Stimulated activated CD4-positive, alpha-beta T cell treated with anti-CD3 and anti-CD28 coated beads, Interleukin-4, amount 100 ng/mL, for 24 hours (primary cell): ENCODE results near the gene RABGAP1L.

ENCODE experiments used
- DNase-seq: peaks from one replicate; pipeline ENCODE4 v3.0.0-alpha.2; 2020

The RABGAP1L gene

DNA sequence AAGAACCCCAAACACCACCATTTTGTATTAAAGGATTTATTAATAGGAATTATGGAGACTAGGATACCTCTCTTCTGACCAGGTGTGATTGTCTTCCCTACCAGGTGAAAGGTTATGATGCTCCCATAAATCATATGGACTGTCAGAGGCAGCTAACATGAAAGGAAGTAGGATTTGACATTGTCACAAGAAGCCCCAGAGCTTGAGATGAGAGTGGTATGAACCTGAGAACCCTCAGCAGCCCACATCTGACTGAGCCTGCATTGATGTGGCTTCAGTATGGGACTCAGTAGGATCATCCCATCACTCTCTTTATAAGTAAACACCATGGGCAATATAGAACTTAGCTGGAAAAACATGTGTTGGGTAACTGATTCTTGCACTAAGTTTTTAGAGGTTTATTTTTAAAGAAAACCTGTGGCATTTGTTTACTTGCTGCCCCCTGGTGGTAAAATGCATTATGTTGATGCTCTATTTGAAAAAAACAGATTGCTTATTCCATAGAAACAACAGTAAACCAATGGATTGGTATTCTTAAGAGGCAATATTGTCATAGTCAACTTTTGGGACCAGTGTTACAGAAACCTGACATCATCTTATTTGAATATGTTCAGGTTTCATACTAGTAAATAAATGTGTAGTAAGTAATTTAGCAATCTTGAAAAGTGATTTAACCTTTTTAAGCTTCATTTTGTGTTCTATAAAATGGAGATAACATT, 823.8 kb downstream of the RABGAP1L start:
- DNase-seq: peak; percentile 59

DNA sequence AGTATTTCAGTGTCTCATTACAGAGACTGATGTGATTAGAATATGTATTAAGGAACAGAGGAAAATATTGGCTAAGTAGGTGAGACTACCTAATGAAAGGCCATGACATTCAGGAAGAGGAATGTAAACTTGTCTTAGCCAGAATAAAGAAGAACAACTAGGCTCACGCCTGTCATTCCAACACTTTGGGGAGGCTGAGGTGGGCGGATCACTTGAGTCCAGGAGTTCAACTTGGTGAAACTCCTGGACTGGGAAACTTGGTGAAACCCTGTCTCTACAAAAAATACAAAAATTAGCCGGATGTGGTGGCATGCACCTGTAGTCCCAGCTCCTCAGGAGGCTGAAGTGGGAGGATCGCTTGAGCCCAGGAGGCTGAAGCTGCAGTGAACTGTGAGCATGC, 825.6 kb downstream of the RABGAP1L start:
- no peak for DNase-seq

DNA sequence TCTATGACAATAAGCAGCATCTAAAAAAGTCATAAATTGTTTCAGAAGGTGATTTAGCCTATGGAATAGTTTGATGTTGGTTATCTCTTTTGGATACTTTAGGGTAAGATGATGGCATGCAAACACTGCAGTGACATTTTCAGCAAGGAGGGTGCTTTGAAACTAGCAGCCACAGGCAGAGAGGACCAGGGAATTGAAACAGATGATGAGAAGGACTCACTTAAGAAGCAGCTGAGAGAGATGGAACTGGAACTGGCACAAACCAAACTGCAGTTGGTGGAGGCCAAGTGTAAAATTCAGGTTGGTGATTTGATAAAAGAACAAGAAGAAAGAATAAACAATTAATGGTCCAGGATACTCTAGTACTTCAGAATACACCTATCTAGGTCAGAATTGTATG, 829.2 kb downstream of the RABGAP1L start:
- DNase-seq: no peak

DNA sequence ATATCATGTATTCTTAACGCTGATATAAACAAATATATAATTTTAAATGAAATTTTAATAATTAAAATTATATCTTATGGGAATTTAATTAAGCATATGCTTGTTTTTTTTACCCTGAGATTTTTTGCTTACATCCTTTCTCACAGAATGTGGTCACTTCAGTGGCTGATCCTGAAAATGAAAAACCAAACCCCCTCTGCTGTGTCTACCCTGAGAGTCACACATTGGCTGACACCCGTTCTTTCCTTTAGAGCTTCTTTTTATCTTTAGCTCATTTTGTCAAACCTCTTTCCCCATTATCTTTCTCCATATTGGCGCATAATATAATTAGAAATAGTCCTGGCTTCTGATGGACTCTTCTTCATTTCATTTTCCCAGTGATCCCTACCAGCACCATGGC, 829.7 kb downstream of the RABGAP1L start:
- no peak for DNase-seq

DNA sequence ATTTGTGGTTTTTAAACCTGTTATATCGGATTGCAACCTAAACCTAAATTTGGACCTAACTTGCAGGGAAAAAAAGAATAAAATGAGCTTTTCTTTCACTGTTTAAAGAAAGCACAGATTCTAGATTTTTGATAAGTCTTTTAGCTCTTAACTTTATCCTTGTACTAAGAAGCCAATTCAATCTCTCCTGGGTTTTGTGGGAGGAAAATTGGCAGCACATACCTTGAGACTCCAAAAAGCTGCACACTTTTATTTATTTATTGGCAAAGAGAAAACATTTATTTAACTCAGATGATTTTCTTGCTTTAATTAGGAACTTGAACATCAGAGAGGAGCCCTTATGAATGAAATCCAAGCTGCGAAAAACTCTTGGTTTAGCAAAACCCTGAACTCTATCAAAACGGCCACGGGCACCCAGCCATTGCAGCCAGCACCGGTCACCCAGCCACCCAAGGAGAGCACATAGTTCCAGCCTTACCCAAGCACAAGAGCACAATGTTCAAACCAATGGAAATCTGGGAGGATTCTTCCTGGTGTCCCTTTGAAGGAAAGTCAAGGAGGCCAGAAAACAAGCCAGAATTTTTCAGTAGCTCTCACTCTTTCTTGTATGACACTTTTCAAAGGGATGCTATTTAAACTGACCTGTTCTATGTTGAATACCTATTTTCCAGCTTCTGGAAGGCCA, 830.4 kb downstream of the RABGAP1L start:
- no peak for DNase-seq

DNA sequence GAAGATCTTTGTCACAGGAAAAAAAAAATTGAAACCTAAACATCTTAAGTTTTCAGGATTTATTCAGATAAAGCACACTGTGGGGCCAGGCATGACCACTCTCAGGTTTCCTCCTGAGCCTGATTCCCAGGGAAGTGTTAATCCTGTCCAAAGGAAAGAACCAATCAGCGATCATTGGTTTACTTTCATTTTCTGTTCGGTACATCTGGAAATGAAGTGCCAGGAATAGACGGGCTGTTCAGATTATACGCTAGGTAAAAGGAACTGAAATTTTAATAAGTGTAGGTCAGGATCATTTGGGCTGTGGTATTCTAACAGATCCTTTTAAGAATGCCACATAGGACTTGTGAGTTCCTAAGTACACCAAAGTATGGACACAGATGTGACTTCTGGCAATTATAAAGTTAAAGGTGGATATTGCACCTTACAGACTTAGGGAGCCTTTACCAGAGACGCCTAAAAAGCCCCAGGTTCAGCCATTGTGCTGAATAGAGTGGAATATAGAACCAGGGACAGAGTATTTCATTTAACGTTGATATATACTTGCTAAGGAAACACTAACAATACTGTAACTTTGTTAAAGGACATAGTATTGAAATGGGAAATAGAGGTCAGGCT, 831.2 kb downstream of the RABGAP1L start:
- no peak for DNase-seq

DNA sequence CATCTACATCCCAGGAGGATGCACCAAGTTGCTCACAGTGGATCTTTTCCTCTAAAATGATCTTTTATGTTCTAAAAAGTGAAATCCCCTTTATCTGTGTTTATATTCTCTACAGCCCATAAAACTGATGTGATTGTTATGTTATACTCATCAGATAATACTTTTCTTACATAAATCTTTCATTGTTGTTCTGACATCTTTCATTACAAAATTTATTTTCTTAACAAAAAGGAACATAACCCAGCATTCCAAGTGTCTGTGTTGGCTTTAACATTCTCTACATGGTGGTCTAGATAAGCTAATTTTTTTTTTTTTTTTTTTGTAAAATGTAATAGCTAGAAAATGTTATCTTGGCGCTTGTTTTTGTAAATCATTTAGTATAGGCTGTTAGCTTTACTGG, 832.2 kb downstream of the RABGAP1L start:
- DNase-seq: no peak

DNA sequence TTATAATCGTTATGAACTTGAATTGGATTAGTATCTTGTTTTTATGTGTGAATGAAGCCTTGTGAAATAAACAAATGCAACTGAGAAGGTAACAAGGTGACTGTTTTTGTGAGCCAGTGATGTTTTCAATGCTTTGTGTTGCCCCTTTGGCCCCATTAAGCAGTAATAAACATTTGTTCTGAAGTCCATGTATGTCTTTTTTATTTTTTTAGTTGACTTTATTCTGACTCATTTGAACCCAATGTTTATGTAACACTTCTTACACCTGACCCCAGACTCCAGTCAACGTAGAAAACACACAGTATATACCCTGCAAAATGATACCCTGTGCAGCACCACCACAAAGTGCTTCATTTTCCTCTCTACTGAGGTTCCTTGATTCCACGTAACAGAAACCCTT, 835.8 kb downstream of the RABGAP1L start:
- no peak for DNase-seq

DNA sequence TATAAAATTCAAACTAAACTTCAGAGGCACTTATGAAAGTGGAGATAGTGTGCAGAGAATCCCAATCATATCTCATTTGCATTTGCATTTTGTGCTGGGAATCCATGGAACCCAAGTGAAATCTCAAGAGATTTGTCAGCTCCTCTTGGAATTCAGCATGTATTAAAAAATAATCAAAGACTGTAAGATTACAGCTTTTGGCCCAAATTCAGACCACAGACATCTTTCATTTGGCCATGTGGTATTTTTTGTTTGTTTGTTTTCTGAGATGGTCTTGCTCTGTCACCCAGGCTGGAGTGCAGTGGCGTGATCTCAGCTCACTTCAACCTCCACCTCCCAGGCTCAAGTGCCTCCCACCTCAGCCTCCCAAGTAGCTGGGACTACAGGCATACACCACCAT, 836.6 kb downstream of the RABGAP1L start:
- no peak for DNase-seq

DNA sequence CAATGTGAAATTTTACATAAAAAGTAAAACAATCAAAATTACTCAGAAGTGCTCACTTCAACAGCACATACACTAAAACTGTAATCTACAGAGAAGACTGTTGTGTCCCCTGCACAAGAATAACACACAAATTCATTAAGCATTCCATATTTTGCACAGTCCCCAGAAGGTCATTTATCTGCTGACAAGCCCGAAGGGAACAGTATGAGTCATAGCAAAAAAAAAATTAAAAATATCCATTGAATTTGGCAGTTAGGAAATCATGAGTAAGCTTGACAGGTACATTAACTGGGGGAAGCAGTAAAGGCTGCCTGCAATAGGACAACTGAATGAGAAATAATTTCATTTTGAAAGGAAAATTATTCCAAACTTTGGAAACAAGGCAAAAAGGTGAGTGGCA, 837.2 kb downstream of the RABGAP1L start:
- DNase-seq: no peak

DNA sequence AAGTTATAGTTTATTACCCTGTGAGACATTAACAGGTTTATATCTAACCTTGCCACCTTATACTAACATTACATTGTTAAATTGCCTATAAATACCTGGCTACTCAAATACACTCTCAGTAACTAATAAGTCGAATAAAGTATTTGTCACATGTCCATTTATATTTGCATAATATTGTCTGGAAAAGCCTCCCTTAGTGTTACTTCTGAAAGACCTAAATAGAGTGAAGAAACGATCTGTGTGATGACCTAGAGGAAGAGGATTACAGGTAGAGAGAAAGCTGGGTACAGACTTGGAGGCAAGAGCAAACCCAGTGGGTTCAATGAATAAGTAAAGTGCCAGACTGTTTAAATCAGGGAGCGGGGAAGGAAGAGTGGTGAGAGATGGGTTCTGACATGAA, 837.7 kb downstream of the RABGAP1L start:
- no peak for DNase-seq

DNA sequence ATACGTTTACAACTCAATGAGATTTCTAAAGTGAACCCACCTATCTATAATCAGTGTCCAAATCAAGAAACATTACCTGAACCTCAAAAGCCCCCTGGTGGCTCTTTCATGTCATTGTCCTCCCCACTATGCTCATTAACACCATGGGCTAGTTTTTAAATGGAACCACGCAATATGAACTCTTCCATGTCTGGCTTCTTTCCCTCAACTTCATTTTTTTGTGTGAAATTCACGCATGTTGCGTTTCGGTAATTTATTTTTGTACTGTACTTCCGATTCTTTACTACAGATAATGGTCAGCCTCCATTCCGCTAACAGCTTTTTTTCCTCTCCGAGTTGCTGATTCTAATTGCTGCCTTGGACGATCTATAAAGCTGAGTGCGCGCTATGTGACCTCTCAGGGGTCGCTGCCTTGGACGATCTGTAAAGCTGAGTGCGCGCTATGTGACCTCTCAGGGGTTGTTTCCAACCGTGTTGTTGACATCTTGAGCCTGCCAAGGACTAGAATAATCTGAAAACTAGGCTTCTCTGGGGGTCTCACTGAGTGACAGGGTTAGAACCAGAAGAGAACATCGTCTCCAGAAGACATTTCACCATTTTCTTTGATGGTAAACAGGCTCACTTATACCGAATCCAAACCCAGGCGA, 839.4 kb downstream of the RABGAP1L start:
- DNase-seq: peak; percentile 48

DNA sequence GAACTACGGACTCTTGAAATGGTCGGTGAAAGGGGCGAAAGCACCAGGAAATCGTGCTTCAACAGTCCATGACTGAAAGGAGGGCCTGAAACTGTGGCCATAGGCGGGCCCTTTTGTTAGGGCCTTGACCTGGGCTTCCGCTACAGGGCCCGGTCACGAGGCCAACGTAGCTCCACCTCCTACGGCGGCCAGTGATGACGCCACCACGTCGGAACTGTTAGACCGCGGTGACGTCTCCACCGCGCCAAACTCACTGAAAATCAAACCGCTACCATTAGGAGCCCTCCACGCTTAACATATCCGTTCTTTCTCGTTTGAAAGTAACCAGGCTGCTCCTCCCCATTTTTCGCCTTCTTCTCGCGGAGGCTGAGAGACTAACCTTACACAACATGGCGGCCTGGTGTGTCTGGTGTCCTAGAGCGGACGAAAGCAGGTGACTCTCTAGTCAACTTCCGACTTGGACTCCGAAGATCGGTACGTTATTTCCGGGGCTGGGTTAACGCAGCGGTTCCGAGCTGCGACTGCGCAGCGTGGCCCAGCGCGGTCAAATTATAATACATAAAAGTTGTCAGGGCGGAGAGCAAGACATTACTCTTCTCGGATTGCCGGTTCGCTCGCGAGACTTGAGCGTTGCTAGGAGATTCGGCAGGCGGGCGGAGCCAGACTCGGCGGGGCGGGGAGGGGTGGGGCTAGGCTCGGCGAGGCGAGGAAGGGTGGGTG, 840.1 kb downstream of the RABGAP1L start:
- DNase-seq: peak; percentile 96

DNA sequence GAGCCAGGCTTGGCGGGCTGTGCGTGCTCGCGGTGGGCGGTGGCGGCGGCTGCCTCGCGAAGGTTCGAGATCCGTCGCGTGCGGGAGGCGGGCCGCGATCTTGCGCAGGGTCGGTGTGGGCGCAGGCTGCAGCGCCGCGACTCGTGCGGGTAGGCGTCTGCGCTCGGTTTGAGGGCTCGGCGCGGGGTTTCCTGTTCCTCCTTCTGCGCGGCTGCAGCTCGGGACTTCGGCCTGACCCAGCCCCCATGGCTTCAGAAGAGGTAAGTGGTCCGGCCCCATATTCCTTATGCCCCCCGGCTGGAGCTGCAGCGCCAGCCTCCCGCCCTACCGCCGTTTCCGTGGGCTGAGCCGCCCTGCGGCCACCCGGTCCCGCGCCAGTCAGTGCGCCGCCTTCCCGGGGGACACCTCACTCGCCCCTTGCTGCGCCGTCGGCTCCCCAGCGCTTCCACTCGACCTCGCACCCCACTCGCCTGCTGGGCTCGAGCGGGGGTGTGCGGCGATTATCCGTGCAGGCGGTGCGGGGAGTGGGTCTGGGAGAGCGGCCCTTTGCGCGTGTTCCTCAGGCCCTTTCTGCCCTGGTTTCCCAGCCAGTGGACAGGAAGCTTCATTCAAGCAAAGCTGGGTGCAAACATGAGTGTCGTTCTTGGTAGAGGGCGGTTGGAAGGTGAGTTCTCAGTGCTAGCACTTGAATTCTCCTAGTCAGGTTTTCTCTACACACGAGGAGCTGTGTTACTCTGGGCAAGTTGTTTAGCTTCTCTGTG, 840.8 kb downstream of the RABGAP1L start, which contains the start of gene CACYBP:
TSS of gene CACYBP (plus strand) at position 12 of the 761 bp plus-strand sequence. CDS start at position 246, 234 bp downstream.
- peak; percentile 44 for DNase-seq

DNA sequence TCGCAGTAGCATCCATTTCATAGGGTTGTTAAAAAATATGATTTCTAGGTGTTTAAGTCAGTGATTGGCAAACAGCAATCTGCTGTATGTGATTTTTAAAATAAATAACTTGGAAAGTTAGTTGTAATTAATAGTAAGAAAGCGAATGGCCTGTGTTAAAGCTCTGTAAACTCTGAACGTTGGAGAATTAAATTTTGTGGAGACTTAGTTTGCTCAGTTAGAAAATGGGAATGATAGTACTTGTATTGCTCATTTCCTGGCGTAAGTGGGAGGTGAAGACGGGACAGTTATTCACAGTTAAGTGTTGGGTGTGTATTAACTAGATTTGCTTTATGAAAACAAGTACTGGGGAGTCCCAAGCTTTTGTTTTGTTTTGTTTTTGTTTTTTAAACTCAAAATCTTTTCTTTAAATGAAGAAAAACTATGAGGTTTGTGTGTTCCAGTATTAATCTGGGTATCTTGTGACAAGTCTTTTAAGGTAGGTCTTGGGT, 841.4 kb downstream of the RABGAP1L start:
- DNase-seq: peak; percentile 26

DNA sequence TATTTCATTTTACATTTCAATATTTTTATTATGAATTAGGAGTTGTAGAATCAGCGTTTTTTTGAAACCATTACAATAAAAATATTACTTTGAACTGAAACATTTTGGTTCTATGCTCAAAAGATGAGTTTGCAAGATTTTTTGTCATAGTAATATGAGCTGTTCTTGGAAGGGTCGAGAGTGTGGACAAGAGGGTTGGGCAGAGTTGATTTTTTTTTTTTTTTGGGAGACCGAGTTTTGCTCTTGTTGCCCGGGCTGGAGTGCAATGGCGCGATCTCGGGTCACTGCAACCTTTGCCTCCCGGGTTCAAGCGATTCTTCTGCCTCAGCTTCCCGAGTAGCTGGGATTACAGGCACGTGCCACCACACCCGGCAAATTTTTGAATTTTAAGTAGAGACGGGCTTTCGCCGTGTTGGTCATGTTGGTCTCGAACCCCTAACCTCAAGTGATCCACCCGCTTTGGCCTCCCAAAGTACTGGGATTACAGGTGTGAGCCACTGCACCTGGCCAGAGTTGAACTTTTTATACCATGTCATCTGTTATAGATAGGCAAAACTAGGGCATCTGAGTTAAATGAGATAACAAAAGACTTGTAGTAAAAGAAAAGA, 843.7 kb downstream of the RABGAP1L start:
- no peak for DNase-seq

DNA sequence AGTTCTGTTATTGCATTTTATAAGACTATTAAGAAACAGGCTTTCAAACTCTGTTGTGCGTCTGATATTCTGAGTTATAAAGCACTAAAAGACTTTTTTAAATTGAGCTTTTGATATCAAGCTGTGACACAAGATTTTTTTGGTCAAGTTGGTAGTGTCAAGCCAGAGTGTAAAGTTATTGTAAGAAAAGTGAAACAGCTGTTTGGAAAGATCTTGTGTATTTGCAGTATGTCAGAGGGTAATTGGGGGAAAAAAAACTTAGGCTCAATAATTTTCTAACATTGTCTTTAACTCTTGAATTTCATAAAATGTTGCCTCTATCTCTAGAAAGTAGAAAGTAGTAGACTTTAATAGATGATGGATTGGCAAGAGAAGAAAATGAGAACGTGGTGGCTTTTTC, 844.2 kb downstream of the RABGAP1L start:
- no peak for DNase-seq

DNA sequence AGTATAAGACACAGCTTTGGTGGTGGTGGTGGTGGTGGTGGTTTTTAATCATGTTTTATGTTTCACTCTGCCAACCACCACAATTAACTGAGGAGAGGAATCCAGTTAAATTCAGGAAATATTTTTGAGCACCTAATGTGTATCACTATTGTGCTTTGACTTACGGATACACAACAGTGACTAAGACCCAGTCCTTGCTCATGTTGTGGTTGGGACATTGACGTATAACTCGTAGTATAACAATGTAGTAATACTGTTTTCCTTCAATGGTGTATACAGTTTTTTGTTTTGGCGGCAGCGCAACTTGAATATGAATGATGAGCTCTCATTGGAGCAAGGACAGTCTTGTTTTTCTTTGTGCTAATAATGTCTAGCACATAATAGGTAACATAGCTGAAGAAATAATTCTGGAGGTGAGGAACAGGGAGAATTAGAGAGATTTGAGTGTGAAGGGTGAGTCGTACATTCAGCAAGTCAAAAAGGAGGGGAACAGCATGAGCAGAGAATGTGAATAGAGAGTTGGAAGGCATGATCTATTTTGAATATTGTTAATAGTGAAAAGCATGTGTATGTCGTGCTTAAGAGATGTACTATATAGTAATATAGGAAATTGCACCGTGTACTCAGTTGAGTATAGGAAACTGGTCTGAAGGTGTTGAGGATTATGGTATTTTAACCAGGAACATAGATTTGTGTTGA, 845.9 kb downstream of the RABGAP1L start:
- no peak for DNase-seq

DNA sequence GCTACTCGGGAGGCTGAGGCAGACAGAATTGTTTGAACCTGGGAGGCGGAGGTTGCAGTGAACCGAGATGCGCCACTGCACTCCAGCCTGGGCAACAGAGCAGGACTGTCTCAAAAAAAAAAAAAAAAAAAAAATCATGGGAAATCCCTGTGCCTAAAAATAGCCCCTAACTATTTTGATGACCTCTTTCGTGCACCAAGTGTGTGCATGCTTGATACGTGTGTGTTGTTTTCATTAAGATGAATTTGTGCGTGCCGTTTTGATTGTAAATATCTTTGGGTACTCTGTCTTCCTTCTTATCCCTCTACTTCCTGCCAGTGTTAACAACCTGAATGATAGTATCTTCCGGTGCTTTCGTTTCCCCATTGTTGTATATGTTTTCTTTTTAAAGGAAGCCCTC, 850.2 kb downstream of the RABGAP1L start:
- DNase-seq: no peak

DNA sequence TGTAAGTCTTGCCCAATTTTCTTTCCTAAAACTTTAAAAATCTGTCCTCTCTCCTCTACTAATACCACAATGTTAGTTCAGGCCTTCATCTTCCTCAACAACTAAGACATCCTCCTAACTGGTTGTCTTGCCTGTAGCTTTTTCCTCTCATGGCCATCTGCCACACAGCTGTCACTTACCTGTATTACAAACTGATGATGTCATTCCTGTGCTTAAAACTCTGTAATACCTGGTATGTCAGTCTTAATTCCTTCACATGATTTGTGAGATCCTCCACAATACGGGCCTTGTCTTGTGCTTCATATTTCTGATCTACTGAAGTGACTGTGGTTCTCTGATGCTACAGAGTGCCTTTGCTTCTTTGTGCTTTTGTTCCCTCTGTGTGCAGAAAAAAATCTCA, 854.1 kb downstream of the RABGAP1L start:
- no peak for DNase-seq

DNA sequence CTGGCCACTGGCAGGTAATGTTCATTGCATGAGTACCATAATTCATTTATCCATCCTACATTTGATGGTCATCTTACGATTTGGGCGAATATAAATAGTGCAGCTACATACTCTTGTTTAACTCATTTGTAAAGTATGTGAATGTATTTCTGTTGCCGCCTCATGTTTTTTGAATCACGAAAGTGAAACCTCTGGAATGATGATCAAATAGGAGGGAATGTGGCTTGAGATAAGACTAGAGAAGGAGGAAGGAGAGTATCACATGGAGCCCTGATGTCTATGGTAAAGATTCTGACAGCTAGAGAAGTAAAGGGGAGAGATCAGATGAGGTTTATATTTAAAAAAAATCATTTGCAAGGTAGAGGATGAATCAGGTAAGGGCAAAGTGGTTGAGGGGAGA, 855.9 kb downstream of the RABGAP1L start:
- DNase-seq: no peak
